ENCODE measurements around the gene NSMF. TPM values are rescaled to one million over a fixed set of nuclear protein-coding genes. Genes with fewer than 3 reads are reported as not detected.
A peak's percentile ranks its signal among the peaks of the same experiment; 100 is the strongest.

Gene NSMF
- total and polyA plus RNA-seq, 2 of the 8 experiments (the other 6 are each of a cell fraction or from before 2014, with no cell fraction given): 56.7 to 65.1 TPM

DNA sequence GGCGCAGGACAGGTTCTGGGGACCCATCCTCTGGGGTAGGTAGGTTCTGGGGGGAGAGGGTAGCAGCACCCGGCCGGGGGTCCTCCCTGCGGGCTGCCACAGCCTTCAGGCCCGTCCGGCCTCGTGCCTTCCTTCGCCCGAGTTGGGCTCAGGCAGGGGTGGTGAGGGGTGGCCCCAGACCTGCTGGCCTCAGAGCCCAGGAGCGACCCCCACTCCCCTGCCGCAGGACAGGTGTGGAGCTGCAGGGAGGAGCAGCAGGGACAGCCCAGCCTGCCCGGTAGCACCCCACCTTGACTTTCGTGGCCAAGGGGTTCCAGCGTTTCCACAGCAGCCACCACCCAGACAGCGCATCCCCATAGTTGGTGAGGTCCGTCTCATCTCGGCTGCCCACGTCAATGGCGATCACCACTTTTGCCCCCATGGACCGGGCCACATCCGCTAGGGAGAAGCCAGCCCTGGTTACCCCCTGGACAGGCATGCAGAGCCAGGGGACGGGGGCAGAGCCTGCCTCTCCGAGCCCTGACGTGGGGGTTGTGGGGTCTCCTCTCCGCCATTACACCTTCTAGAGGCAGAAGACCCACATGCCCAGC lies 3.4 kb upstream of the NSMF start:
- CTCF ChIA-PET (ENCODE audit: partially characterized antibody): interaction anchor here (1.0 to 1.4 kb wide), 5 partner anchors 9 to 19 kb away, joined by 3 to 6 read pairs (median 3); no protein-coding TSS in a partner anchor
- POLR2A ChIA-PET (ENCODE audit: partially characterized antibody): interaction anchor here (2.0 kb wide), 1 partner anchor 9 kb away, joined by 6 read pairs; no protein-coding TSS in a partner anchor

More for the DNA sequence above, 3.4 kb upstream of the NSMF start:
- Histone ChIP-seq H4K20me1 (replicated peaks in 1 of 2; ENCODE audit: control insufficient read depth in 1 of 2, insufficient read depth in 2 of 2, low read length in 2 of 2) (peaks cover 0 to 10% of the 10 kb centered on the region in 2 experiments), H3K79me1 (ENCODE audit: low read depth, low read length) (peaks cover 3% of the 10 kb centered on the region; the same call in 1 of the 2 replicates), H4K5ac (ENCODE audit: insufficient read length, low read depth, low read length) (no peak overlapping the region), H3K23me2 (ENCODE audit: low read depth, low read length) (peaks cover 8% of the 10 kb centered on the region; the same call in 1 of the 2 replicates), H3K4me3 (ENCODE audit: extremely low read depth in 1 of 4, insufficient read depth in 2 of 4, low read depth in 3 of 4, low read length in 4 of 4) (peak overlapping the region in 1 of 4 experiments; percentile 51; a peak in 1 of 8 replicates), H2BK12ac (ENCODE audit: low read depth, low read length) (no peak overlapping the region), H3K9me3 (ENCODE audit: insufficient read depth in 2 of 2, low read depth in 1 of 2, low read length in 1 of 2) (no peaks in the 10 kb centered on the region; a peak in 1 of 4 replicates), H3K27ac (ENCODE audit: low read depth, low read length) (no peak overlapping the region), H3K56ac (replicated peaks; ENCODE audit: insufficient read length, low read depth, low read length) (no peak overlapping the region), H3K4me2 (ENCODE audit: insufficient read depth in 1 of 2, low read depth in 2 of 2, low read length in 2 of 2) (peak overlapping the region; percentile 44 to 56; a peak in 3 of 4 replicates), H2BK5ac (ENCODE audit: low read depth, low read length) (no peak overlapping the region), H3K18ac (ENCODE audit: extremely low read depth, low read length) (no peak overlapping the region), H2AFZ (ENCODE audit: low read length) (no peak overlapping the region), H3K4ac (replicated peaks; ENCODE audit: insufficient read length, low read depth, low read length) (no peak overlapping the region), H2BK20ac (ENCODE audit: low read length) (no peak overlapping the region), H2BK120ac (replicated peaks; ENCODE audit: low read depth, low read length) (no peak overlapping the region), H3K14ac (ENCODE audit: insufficient read length) (no peak overlapping the region), H3K23ac (ENCODE audit: insufficient read length) (no peak overlapping the region), H3K36me3 (ENCODE audit: control insufficient read depth in 2 of 4, insufficient read depth in 4 of 4, low read length in 3 of 4) (no peaks in the 10 kb centered on the region), H4K91ac (replicated peaks; ENCODE audit: insufficient read length, low read length) (no peak overlapping the region), H2AK5ac (ENCODE audit: low read depth, low read length) (no peak overlapping the region), H2BK15ac (ENCODE audit: low read length) (no peak overlapping the region), H3K4me1 (replicated peaks in 1 of 4; ENCODE audit: control insufficient read depth in 3 of 4, insufficient read depth in 4 of 4, low read length in 3 of 4) (peaks cover 0 to 18% (median 8%) of the 10 kb centered on the region in 4 experiments; a peak in 6 of 7 replicates), H3K9ac (replicated peaks in 1 of 4; ENCODE audit: extremely low read depth in 1 of 4, low read depth in 3 of 4, low read length in 3 of 4) (no peak overlapping the region), H3K27me3 (replicated peaks in 1 of 4; ENCODE audit: control insufficient read depth in 3 of 4, extremely low read depth in 1 of 4, insufficient read depth in 3 of 4, low read length in 3 of 4) (peaks cover 0 to 19% (median 13%) of the 10 kb centered on the region in 4 experiments; a peak in 5 of 7 replicates), H4K8ac (ENCODE audit: extremely low read depth, insufficient read depth, low read length) (no peak overlapping the region; the same call in 1 of the 2 replicates), H3K79me2 (ENCODE audit: control insufficient read depth in 1 of 2, insufficient read depth in 2 of 2, low read length in 2 of 2) (no peaks in the 10 kb centered on the region; a peak in 1 of 4 replicates)
- 89% methylated on average over 18 of the region's 25 CpGs; no CpG with 5 or more reads in 1 of the 2 experiments for WGBS, 2 experiments (ENCODE audit: extremely low coverage in 1 of 2, insufficient coverage in 1 of 2, insufficient read length in 1 of 2, insufficient replicate concordance in 2 of 2, low coverage in 1 of 2, low lambda C conversion rate in 2 of 2, missing lambda C conversion rate in 1 of 2)
- TF ChIP-seq BCL11A (IDR thresholded peaks at IDR 0.05; ENCODE audit: low read depth in 2 of 2, low read length in 2 of 2) (no peak), RFX5 (IDR thresholded peaks at IDR 0.05; ENCODE audit: borderline replicate concordance, low read depth, low read length) (no peak), KDM1A (IDR thresholded peaks at IDR 0.05; ENCODE audit: borderline replicate concordance, low read length) (no peak), RXRA (IDR thresholded peaks at IDR 0.05; ENCODE audit: insufficient read depth, low read depth, low read length) (no peak), CBX8 (IDR thresholded peaks at IDR 0.05; ENCODE audit: borderline replicate concordance, low read depth, low read length) (no peak), TBP (IDR thresholded peaks at IDR 0.05; ENCODE audit: low read depth, low read length) (no peak), SP2 (IDR thresholded peaks at IDR 0.05; ENCODE audit: low read length) (no peak)
- FAIRE-seq (no peak), DNase-seq (ENCODE audit: low read depth in 1 of 2, low spot score in 2 of 2) (no peak)

Measured in H1 (cell line).